ENCODE results near the gene ABCD3. TPM values are rescaled to one million over a fixed set of nuclear protein-coding genes. Genes with fewer than 3 reads are reported as not detected.
A peak's percentile ranks its signal among the peaks of the same experiment; 100 is the strongest.
"Not testable (repeated sequence)": the region's sequence is repeated elsewhere in the genome, so short reads cannot be mapped to it uniquely, and the experiment has no call there.

Gene ABCD3
- polyA plus RNA-seq, 3 donors = 7.8 to 24.9 (median 21.0) TPM

GRCh38 chr1:94425821-94426484, 7.8 kb downstream of the ABCD3 start:
- H3K9ac ChIP-seq (ENCODE audit: insufficient read depth, low read length, poor library complexity, severe bottlenecking) = no peak overlapping the region
- H3K79me2 ChIP-seq (ENCODE audit: insufficient read depth, low read length) = peaks cover 89% of the 10 kb centered on the region
- no peak overlapping the region for H3K4me3 ChIP-seq (replicated peaks in 1 of 3; ENCODE audit: low read depth in 2 of 3, low read length in 3 of 3)
- no peaks in the 10 kb centered on the region for H3K9me3 ChIP-seq (replicated peaks in 1 of 2; ENCODE audit: control insufficient read depth in 1 of 2, insufficient read depth in 1 of 2, low read length in 2 of 2)
- Mint-ChIP-seq H3K27ac (peak overlapping the region in 2 of 7 donors; percentile 7 to 19), H3K9me3 (peaks cover 0 to 6% (median 2%) of the 10 kb centered on the region in 7 donors), H3K4me3 (peak overlapping the region in 1 of 2 donors; percentile 11), H3K27me3 (ENCODE audit: low read depth in 3 of 3) (peaks cover 0 to 1% (median 1%) of the 10 kb centered on the region in 3 donors), H3K36me3 (peaks cover 6 to 9% of the 10 kb centered on the region in 2 donors), H3K4me1 (peaks cover 38% of the 10 kb centered on the region)
- DNase-seq = no peak
- H3K36me3 ChIP-seq (replicated peaks in 1 of 2; ENCODE audit: control insufficient read depth in 1 of 2, insufficient read depth in 2 of 2, low read length in 2 of 2) = no peaks in the 10 kb centered on the region
- no peak for TF ChIP-seq CTCF (IDR thresholded peaks at IDR 0.05)
- WGBS (ENCODE audit: insufficient coverage) = 0% methylated on average over 1 of the region's 4 CpGs
- peaks cover 68% of the 10 kb centered on the region for H4K20me1 ChIP-seq (ENCODE audit: insufficient read depth, low read length)
- H3K27me3 ChIP-seq (ENCODE audit: control insufficient read depth in 2 of 2, insufficient read depth in 2 of 2, low read length in 2 of 2) = no peaks in the 10 kb centered on the region
- H3K4me1 ChIP-seq (ENCODE audit: control insufficient read depth in 1 of 2, insufficient read depth in 2 of 2, low read length in 2 of 2) = peaks cover 7% of the 10 kb centered on the region in 2 donors
- intact Hi-C loops (cut with micrococcal nuclease) = no loop called here
- H3K27ac ChIP-seq (ENCODE audit: low read depth in 1 of 2, low read length in 2 of 2) = peak overlapping the region in 1 of 2 donors; percentile 32
- no peak overlapping the region for H3K4me2 ChIP-seq (replicated peaks; ENCODE audit: extremely low read depth, low read length, poor library complexity, severe bottlenecking)
- H2AFZ ChIP-seq (ENCODE audit: insufficient read depth, low read depth, low read length, poor library complexity, severe bottlenecking) = no peak overlapping the region

- Mint-ChIP-seq H3K4me1 (peaks cover 34% of the 10 kb centered on the region), H3K4me3 (peak overlapping the region in 1 of 2 donors; percentile 11), H3K27ac (peak overlapping the region in 1 of 7 donors; percentile 19)
- H3K9me3 Mint-ChIP-seq; H3K9me3 ChIP-seq (replicated peaks in 1 of 2; ENCODE audit: control insufficient read depth in 1 of 2, insufficient read depth in 1 of 2, low read length in 2 of 2); H3K27me3 ChIP-seq (ENCODE audit: control insufficient read depth in 2 of 2, insufficient read depth in 2 of 2, low read length in 2 of 2); H3K4me3 ChIP-seq (replicated peaks in 1 of 3; ENCODE audit: low read depth in 2 of 3, low read length in 3 of 3); H3K36me3 Mint-ChIP-seq; intact Hi-C loops (cut with micrococcal nuclease); H3K4me2 ChIP-seq (replicated peaks; ENCODE audit: extremely low read depth, low read length, poor library complexity, severe bottlenecking); H3K27ac ChIP-seq (ENCODE audit: low read depth in 1 of 2, low read length in 2 of 2); H3K4me1 ChIP-seq (ENCODE audit: control insufficient read depth in 1 of 2, insufficient read depth in 2 of 2, low read length in 2 of 2); DNase-seq; H2AFZ ChIP-seq (ENCODE audit: insufficient read depth, low read depth, low read length, poor library complexity, severe bottlenecking); H3K27me3 Mint-ChIP-seq (ENCODE audit: low read depth in 3 of 3); H3K36me3 ChIP-seq (replicated peaks in 1 of 2; ENCODE audit: control insufficient read depth in 1 of 2, insufficient read depth in 2 of 2, low read length in 2 of 2); H3K9ac ChIP-seq (ENCODE audit: insufficient read depth, low read length, poor library complexity, severe bottlenecking): not testable (repeated sequence)
- no CpG with 5 or more reads among the region's 9 CpGs for WGBS (ENCODE audit: insufficient coverage)
- peaks cover 66% of the 10 kb centered on the region for H4K20me1 ChIP-seq (ENCODE audit: insufficient read depth, low read length)
- H3K79me2 ChIP-seq (ENCODE audit: insufficient read depth, low read length) = peaks cover 89% of the 10 kb centered on the region
Measured at GRCh38 chr1:94426485-94426870, 8.3 kb downstream of the ABCD3 start.
